ENCODE results near the gene ARMC6.
"Not testable (repeated sequence)": the region's sequence is repeated elsewhere in the genome, so short reads cannot be mapped to it uniquely, and the experiment has no call there.

The ARMC6 gene

DNA sequence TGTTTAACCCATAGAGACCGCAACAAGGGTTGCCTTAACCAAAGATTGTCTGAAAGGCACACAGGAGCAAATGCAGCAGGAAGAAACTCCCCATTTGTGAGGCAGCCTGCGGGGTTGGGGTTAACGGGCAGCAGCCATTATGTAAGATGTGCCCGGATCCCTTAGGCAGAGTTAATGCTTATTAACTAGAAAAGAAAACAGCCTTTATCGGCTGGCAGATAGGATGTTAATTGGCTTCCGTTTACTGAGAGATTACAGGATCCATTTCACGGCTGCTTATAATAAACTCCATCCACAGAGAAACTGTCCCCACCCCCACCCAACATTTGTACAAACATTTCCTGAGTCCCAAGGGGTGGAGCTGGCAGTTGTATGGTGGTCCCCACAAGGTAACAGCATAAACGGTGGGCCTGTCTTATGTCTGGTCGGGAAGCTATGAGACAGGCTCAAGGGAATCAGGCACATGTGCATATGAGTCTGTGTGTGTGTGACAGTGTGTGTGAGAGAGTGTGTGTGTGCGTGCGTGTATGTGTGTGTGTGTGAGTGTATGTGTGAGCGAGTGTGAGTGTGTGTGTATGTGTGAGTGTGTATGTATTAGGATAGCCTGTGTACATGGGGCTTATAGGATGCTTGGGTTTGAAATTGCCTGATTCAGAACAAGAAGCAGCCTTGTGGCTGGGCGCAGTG, 40.9 kb downstream of the ARMC6 start:
- in situ Hi-C loops (cut with MboI; ENCODE audit: low sequenced_read_pairs) = no loop called here

DNA sequence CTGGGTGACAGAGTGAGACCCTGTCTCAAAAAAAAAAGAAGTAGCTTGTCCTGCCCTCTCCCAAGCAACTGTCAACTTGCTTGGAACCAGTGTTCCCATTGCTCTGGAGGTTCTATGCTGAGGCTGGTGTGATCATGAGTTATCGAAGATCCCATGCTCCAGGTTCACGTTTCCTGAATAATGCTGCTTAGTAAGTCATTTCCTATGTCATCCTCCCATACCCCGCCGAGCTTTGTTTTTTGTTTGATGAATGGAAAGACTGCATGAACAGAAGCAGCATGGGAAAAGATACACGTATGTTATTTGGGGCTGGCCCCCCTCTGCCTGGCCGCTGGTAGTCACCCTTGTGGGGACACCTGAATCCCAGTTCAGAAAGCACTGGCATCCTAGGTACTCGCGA, 41.7 kb downstream of the ARMC6 start:
- in situ Hi-C loops (cut with MboI; ENCODE audit: low sequenced_read_pairs) = no loop called here

DNA sequence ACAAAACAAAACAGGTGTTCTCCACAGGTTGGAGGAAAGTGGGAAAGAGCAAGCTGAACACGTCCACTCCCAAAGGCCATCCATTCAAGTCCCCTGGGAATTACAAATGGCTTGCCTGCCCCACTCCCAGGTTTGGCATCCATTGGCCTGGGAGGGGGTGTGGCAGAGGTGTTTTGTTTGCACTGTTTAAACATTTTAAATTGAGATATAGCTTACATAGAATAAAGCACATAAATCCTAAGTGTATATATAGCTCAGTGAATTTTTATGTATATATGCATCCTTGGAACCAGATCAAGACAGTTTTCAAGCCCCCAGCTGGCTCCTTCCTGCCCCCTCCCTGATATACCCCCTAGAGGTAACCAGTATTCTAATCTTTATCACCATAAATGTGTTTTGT, 43.1 kb downstream of the ARMC6 start:
- in situ Hi-C loops (cut with MboI; ENCODE audit: low sequenced_read_pairs) = no loop called here

DNA sequence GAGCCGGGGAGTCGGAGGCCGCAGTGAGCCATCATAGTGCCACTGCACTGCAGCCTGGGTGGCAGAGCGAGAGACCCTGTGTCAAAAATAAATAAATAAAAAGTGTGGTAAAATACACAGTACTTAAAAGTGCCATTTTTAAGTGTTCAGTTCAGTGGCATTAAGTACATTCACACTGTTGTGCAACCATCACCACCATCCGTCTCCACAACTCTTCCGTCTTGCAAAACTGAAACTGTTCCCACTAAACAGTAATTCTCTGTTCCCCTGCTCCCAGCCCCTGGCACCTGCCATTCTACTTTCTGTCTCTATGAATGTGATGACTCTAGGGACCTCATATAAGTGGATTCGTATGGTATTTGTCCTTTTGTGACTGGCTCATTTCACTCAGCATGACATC, 43.7 kb downstream of the ARMC6 start:
- in situ Hi-C loops (cut with MboI; ENCODE audit: low sequenced_read_pairs) = no loop called here

DNA sequence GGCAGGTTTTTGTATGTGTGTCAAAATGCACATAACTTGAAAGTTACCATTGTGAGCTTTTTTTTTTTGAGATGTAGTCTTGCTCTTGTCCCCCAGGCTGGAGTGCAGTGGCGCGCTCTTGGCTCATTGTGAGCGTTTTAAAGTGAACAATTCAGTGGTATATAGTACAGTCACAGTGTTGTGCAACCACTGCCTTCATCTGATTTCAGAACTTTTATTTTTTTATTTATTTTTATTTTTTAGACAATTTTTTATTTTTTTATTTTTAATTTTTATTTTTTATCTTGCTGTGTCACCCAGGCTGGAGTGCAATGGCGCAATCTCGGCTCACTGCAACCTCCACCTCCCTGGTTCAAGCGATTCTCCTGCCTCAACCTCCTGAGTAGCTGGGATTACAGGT, 45.4 kb downstream of the ARMC6 start:
- in situ Hi-C loops (cut with MboI; ENCODE audit: low sequenced_read_pairs) = no loop called here

DNA sequence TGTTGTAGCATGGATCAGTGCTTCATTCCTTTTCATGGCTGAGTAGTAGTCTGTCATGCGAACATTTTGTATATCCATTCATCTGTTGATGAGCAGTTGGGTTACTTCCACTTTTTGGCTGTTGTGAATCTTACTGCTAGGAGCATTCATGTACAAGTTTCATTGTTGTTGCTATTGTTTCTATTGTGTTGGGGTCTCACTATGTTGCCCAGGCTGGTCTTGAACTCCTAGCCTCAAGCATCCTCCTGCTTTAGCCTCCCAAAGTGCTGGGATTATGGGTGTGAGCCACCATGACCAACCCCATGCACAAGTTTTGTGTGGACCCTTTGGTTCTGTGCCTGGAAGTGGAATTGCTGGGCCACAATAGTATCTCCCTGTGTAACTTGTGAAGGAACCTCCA, 46.2 kb downstream of the ARMC6 start:
- in situ Hi-C loops (cut with MboI; ENCODE audit: low sequenced_read_pairs) = no loop called here

DNA sequence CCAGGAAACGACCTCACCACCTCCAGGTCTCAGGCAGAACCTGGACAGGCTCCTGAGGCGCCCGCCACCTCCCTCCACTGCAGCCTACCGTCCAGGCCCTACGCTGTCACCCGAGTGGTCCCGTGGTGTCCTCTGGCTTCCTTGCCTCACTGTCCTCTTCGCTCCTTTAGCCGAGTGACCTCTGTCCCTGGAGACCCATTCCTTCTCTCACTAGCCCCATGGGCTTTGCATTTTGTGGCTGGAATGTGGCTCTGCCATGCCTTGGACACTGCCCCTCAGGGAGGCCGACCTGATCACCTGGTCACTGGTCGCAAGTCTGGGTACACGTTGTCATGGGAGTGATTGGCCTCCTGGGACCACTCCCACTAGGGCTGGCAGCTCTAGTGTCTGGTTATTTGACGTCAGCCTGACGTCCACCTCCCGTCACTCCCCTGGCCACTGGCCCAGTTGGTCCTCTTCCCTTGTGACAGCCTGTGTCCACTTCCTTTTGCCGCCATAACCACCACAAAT, 48.3 kb downstream of the ARMC6 start:
- in situ Hi-C loops (cut with MboI; ENCODE audit: low sequenced_read_pairs) = no loop called here

DNA sequence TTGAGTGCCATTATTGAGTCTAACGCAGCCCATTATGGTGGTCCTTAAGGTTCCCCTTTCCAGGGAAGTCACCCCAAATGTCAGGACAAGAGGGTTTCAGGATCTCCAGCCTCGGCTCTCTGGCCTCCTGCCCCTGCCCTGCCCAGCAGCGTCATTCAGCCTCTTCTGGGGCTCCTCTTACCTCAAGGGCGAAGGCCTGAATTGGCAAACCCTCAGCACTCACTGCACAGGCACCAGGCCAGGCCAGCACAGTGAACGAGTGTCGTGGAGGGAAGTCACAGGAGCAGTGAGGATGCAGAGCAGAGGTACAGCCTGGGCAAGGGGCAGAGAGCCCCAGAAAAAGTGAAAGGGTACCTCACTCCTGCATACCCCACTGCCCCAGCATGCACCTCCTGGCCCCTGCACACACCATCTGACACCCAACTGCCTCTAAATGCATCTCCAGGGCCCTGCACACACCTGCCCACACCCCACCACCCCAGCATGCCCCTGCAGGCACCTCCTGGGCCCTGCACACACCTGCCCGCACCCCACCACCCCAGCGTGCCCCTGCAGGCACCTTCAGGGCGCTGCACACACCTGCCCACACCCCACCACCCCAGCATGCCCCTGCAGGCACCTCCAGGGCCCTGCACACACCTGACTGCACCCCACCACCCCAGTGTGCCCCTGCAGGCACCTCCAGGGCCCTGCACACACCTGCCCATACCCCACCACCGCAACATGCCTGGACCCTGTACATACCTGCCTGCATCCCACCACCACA, 50.2 kb downstream of the ARMC6 start:
- in situ Hi-C loops (cut with MboI; ENCODE audit: low sequenced_read_pairs) = no loop called here

DNA sequence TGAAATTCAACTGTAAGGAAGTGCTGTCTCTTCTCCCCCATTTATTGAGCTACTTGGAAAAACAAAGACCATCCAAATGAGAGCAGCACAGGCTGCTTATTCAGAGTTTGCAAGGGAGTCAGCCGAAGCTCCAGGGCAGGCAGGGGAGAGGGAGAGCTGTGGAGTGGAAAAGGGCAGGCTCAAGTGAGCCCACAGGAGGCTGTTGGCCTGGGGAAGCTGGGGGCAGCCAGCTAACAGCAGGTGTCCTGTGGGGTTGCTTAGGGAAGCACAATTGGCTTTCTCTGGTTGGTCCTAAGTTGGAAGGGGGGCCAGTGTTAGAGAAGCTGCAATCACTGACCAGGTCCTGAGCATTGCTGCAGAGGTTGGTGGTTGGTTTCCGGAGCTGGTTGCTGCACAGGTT, 54.3 kb downstream of the ARMC6 start:
- in situ Hi-C loops (cut with MboI; ENCODE audit: low sequenced_read_pairs) = no loop called here

DNA sequence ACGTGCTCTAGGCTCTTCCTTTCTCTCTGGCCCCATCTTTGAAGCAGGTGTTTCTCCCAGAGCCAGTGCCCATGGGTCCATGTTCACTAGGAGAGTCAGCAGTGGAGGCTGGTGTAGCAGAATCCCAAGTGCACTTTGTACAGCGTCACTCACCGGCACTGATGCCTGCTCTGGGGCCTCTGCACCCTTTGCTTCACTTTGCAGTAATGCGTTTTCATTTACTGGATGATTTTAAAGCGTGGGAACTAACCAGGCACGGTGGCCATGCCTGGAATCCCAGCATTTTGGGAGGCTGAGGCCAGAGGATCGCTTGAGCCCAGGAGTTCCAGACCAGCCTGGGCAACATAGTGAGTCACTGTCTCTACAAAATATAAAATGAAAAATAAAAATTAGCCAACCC, 61.1 kb downstream of the ARMC6 start:
- in situ Hi-C loops (cut with MboI; ENCODE audit: low sequenced_read_pairs) = no loop called here

DNA sequence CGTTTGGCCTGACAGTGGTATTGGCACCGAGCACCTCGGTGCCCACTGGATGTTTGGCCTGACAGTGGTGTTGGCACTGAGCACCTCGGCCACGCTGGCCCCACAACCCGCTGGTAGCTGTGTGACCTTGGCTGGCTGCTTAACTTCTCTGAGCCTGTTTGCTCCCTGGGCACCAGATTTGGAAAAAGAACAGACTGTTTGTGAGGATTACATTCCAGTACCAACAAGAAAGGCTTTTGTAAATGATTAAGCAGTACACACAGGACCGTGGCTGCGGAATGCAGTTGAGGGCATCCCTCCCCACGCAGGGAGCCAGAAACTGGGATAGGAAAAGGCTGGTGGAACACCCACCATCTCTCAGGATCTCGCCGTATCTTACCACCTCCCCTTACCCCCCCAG, 62.3 kb downstream of the ARMC6 start:
- in situ Hi-C loops (cut with MboI; ENCODE audit: low sequenced_read_pairs) = no loop called here

DNA sequence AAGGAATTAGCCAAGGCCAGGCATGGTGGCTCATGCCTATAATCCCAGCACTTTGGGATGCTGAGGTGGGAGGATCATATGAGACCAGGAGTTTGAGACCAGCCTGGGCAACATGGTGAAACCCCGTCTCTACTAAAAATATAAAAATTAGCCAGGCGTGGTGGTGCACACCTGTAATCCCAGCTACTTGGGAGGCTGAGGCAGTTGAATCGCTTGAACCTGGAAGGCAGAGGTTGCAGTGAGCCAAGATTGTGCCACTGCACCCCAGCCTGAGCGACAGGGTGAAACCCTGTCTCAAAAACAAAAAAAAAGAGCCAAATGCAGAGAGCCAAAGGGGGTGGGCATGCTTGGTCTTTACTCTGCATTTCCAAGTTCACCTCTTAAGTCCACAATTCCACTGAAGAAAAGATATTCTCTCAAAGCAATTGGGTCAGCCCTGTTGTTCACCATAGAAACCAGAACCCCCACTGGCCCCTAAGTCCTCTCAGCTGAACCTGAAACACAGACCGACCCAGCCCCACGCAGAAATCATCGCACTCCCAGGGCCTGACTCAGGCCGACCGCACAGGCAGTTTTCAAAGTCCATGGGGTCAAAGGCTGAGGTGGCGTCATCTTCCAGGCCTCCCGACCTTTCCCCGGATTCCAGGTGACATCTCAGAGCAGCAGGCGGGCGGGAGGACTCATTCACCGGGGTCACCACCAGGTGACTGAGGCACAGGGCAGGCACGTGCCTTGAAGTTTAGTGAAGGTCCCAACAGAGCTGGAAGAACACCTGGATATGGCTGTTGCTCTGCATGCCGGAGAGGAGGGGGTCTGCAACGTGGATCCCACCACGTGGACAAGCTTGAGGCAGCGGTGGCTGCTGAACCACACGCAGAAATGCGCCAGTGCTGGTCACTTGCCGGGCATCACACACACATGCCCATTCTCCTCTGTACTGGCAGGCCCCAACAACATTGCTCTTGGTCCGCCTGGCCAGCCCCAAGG, 63.5 kb downstream of the ARMC6 start:
- in situ Hi-C loops (cut with MboI; ENCODE audit: low sequenced_read_pairs) = no loop called here

DNA sequence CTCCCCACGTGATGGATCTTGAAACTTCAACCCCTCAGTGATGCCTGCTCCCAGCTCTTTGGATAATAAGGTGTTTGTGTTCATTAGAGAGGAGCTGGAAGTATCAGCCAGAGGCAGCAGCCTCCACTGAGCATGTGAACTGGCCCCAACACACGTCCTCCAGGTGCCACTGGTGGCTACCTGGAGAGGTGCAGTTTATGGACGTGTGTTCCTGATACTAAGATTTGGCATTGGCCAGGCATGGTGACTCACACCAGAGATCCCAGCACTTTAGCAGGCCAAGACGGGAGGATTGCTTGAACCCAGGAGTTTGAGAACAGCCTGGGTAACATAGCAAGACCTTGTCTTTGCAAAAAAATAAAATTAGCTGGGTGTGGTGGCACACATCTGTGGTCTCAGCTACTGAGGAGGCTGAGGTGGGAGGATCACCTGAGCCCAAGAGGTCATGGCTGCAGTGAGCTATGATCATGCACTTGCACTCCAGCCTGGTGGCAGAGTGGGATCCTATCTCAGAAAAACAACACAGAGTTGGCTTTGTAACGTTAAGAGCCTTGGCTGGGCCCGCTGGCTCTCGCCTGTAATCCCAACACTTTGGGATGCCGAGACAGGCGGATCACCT, 64.8 kb downstream of the ARMC6 start:
- in situ Hi-C loops (cut with MboI; ENCODE audit: low sequenced_read_pairs) = no loop called here

DNA sequence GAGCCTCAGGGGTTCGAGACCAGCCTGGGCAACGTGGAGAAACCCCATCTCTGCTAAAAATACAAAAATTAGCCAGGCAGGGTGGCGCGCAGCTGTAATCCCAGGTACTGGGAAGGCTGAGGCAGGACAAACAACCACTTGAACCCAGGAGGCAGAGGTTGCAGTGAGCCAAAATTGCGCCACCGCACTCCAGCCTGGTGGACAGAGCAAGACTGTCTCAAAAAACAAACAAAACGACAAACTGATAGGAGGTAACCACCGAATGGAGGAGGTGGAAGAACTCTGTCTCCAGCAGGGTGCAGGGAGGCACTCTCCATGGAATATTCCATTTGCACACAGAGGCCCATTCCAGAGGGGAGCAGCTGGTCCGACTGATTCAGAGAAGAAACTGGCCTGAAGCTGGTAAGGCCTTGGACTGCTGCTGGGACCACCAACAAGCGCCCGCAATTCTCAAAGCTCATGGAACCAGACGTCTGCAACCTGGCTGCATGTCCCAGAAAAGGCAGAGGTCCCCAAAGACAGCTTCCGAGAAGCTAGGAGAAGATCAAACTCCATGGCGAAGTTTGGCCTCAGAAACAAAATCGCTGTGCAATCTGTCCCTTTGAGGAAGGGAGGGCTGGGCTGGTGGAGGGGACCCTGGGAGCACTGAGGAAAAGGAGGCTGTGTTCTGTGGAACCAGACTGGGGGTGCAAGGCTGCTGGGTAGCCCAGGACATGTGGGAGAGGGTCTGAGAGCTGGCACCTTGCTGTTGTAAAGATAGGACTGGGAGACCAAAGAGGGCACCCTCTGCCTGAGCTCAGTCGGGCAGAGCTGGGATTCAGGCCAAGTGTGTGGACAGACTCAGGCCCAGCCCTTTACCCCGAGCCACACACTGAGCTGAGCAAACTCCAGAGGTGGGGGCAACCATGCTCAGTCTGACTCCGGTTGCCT, 65.6 kb downstream of the ARMC6 start:
- in situ Hi-C loops (cut with MboI; ENCODE audit: low sequenced_read_pairs) = no loop called here

DNA sequence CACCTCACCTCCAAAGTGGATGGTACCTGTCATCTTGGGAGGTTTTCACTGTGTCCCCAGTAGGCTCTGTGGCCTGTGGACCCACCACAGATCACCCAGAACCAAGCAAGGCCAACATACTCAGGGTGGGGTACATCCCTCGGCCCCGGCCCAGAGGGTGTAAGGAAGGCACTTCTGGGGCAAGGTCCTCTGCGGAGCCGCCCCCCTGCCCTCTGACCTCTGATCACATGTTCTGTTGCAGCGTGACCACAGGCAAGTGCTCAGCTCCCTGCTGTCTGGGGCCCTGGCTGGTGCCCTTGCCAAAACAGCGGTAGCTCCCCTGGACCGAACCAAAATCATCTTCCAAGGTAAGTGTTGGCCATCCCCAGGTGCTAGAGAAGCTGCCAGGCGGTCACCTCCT, 68.1 kb downstream of the ARMC6 start:
- in situ Hi-C loops (cut with MboI; ENCODE audit: low sequenced_read_pairs) = no loop called here

DNA sequence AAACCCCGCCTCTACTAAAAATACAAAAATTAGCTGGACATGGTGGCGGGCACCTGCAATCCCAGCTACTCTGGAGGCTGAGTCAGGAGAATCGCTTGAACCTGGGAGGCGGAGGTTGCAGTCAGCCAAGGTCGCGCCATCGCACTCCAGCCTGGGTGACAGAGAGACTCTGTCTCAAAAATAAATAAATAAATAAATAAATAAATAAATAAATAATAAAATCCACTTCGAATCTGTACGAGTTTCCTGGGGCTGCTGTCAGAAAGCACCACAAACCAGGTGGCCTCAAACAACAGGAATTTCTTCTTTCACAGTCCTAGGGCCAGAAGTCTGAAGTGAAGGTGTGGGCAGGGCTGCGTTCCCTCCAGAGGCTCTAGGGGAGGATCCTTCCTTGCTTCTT, 69.2 kb downstream of the ARMC6 start:
- in situ Hi-C loops (cut with MboI; ENCODE audit: low sequenced_read_pairs) = not testable (repeated sequence)

DNA sequence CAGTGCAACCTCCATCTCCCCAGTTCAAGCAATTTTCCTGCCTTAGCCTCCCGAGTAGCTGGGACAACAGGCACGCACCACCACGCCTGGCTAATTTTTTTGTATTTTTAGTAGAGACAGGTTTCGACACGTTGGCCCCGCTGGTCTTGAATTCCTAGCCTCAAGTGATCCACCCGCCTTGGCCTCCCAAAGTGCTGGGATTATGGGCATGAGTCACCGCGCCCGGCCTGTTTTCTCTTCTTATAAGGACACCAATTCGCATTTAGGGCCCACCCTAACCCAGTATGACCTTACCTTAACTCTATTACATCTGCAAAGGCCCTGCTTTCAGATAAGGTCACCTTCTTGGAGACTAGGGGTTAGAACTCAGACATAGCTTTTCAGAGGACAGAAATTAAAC, 69.8 kb downstream of the ARMC6 start:
- in situ Hi-C loops (cut with MboI; ENCODE audit: low sequenced_read_pairs) = no loop called here

DNA sequence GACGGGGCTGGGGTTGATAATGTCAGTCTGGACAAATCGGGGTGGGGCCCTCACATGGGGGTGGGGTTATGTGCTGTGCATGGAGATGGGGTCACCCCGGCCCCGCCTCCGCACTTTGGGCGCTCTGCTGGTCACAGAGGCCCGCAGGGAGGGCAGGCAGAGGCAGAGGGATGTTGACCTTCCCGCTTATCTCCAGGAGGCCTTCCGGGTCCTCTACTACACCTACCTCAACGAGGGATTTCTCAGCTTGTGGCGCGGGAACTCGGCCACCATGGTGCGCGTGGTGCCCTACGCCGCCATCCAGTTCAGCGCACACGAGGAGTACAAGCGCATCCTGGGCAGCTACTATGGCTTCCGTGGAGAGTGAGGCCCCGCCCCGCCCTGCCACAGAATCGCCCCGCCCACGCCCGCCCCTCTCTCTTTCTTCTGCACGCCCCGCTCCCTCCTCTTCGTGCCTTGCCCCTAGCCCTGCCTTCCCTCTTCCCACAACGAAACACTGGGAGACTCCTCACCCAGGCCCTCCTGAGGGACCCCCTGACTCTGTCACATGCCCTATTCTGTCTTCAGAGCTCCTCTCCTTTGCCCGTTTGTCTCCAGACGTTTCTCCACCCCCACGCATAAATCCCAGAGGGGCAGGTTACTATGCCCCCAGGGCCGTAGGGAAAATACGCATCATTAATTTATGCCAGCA, 72.1 kb downstream of the ARMC6 start:
- in situ Hi-C loops (cut with MboI; ENCODE audit: low sequenced_read_pairs) = no loop called here

DNA sequence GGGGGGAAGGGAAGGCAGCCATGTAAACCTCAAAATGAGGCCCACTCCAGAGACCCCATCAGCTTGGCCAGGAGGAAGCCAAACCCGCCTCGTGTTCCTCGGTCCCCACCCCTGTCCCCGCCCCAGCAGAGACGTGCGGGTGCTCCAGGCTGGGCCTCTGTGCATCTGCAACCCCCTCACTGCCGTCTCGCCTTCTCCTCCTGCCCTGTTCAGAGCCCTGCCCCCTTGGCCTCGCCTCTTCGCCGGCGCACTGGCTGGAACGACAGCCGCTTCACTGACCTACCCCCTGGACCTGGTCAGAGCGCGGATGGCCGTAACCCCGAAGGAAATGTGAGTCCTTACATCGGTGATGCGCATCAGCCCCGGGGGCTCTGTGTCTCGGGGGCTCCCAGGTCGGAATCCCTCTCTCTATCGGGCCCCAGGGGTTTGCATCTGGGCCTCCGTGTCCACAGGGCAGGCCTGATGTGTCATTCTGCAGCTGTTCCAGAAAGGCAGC, 72.7 kb downstream of the ARMC6 start:
- in situ Hi-C loops (cut with MboI; ENCODE audit: low sequenced_read_pairs) = no loop called here
